SK-N-SH (cell line): ENCODE measurements around the gene CA7.

Experiments
- CTCF ChIP-seq: fragments of 200-600 bp; sonication (generic); IDR thresholded peaks from 2 replicates; pipeline ENCODE4 v1.6.1; 2017; ENCODE audit warnings: antibody characterized with exemption, mild to moderate bottlenecking, moderate library complexity
- POLR2AphosphoS5 ChIP-seq: IDR thresholded peaks from 2 replicates; pipeline ENCODE4 v1.6.1; 2012; ENCODE audit warnings: low read depth, low read length
- REST ChIP-seq: IDR thresholded peaks from 2 replicates; pipeline ENCODE4 v1.6.1; 2012; ENCODE audit warnings: mild to moderate bottlenecking, low read depth, low read length, moderate library complexity
- TEAD4 ChIP-seq: IDR thresholded peaks from 2 replicates; pipeline ENCODE4 v1.4.0; 2012; ENCODE audit warnings: mild to moderate bottlenecking, borderline replicate concordance; ENCODE audit not compliant: insufficient read depth
- USF2 ChIP-seq: fragments of 150-350 bp; IDR thresholded peaks from 2 replicates; pipeline ENCODE4 v1.6.1; 2017; ENCODE audit warnings: antibody characterized with exemption, low read length, low read depth, borderline replicate concordance

- no peak for TF ChIP-seq CTCF
- no peak for TF ChIP-seq REST
- TF ChIP-seq POLR2AphosphoS5: no peak
- TF ChIP-seq TEAD4: no peak
- TF ChIP-seq USF2: no peak
These were observed 42.7 kb upstream of the CA7 start, which contains the start of gene TERB1 for GRCh38 chr16:66801320-66802105.
